Dedifferentiated amniotic fluid mesenchymal stem cell (primary cell): ENCODE data around the gene SLIT3.

Experiments
- DNase-seq: peaks from one replicate; pipeline ENCODE4 v3.0.0-alpha.2; 2016; ENCODE audit errors: extremely low spot score

Gene SLIT3

GRCh38 chr5:169300468-169301385, at the start of gene SLIT3:
Gene SLIT3 (minus strand): TSS chr5:169301139. CDS start chr5:169300709, 430 bp downstream.
- DNase-seq: peak; percentile 94

GRCh38 chr5:169350016-169350415, 49.1 kb upstream of the SLIT3 start:
- DNase-seq: peak; percentile 41

DNA sequence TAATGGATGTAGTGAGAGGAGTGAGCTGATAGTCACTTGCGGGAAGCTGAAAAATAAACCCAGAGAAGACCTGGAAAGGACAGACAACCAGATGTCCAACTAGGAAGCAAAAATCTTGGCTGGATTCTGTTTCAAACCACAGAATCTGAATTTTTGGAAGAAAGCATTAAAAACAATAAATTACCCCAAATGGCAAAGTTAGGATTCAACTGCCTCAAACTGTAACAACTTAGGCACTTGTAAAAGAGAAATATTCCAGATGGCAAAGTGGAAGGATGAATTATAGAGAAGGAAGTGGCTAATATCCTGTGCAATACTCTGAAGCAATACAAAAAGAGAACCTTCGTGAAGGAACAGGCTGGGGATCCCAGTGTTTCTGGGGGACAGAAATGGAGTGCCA, 46.8 kb upstream of the SLIT3 start:
- no peak for DNase-seq

GRCh38 chr5:169344629-169345028, 43.7 kb upstream of the SLIT3 start:
- no peak for DNase-seq

DNA sequence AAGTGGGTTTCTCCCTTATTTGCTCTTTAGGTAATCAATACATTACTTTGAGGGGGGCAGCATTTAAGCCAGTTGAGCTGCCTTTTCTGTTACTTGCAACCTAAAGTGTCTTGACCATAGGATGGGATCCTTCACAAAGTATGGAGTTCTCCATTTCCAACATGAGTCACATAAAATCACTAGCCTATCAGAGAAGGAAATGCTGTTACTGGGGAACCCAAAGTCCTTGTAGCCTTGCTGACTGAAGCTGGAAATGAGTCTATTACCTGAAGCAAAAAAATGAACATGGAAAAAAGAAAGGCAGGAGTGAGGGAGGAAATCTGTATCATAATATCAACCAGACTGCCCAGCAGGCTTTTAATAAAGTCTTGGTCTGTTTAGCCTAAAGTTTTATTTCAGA, 42.8 kb upstream of the SLIT3 start:
- DNase-seq: no peak

DNA sequence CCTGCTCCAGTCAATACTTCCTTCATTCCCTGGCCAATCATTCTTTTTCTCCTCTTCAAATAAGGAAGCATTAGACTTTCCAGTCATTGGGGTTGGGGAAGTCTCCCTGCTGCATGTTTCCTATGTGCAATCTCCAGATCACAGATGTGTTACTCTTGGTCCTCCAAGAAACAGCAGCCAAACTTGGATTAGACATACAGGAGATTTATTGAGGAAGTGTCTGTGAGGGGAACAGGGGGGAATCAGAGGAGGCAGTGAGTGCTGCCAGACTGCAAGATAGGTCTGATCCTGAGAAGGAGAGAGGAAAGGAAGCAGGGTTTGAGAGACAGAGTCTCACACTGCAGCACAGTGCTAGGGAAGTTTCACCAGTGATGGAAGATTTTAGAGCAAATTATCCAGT, 40.6 kb upstream of the SLIT3 start:
- no peak for DNase-seq

GRCh38 chr5:169339869-169340268, 38.9 kb upstream of the SLIT3 start:
- no peak for DNase-seq

GRCh38 chr5:169336242-169336641, 35.3 kb upstream of the SLIT3 start:
- no peak for DNase-seq

GRCh38 chr5:169335806-169336205, 34.9 kb upstream of the SLIT3 start:
- no peak for DNase-seq

- DNase-seq: no peak
Measured at GRCh38 chr5:169333518-169333917, 32.6 kb upstream of the SLIT3 start.

- DNase-seq: no peak
Measured at GRCh38 chr5:169331292-169331852, 30.4 kb upstream of the SLIT3 start.

GRCh38 chr5:169328401-169328800, 27.5 kb upstream of the SLIT3 start:
- no peak for DNase-seq

GRCh38 chr5:169325273-169325672, 24.3 kb upstream of the SLIT3 start:
- DNase-seq: no peak

DNA sequence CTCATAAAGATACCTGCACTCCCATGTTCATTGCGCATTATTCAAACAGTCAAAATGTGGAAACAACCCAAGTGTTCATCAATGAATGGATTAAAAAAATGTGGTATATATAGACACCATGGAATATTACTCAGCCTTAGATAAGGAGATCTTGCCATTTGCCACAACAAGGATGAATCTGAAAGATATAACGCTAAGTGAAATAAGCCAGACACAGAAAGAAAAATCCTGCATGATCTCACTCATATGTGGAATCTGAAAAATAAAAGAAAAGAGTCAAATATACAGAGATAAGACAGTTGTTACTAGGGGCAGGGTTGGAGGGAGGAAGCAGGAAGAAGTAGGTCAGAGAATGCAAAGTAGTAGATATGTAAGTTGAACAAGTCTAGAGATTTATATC, 17.6 kb upstream of the SLIT3 start:
- no peak for DNase-seq

- DNase-seq: no peak
Measured at GRCh38 chr5:169307646-169308045, 6.7 kb upstream of the SLIT3 start.

- DNase-seq: no peak
Measured at GRCh38 chr5:169305366-169305765, 4.4 kb upstream of the SLIT3 start.

DNA sequence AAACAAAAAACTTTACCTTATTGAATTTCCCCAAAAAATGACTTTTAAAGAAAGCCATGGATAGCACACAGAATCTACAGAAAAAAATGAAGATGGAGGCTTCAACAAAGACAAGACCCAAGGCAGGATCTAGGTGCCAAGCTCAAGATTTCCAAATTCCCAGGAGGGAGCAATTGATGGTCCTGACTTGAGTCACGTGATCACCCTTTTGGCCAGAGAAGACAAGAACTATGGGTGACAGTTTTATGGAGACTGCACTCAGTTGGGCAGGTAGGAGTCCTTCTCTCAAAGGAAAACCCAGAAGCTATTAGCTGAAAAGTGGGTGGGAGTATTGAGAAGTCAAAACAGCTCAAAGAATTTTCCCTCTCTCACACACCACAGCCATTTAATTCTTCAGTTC, 3.2 kb upstream of the SLIT3 start:
- DNase-seq: no peak

- DNase-seq: no peak
Measured at GRCh38 chr5:169303119-169303515, 2.2 kb upstream of the SLIT3 start.

DNA sequence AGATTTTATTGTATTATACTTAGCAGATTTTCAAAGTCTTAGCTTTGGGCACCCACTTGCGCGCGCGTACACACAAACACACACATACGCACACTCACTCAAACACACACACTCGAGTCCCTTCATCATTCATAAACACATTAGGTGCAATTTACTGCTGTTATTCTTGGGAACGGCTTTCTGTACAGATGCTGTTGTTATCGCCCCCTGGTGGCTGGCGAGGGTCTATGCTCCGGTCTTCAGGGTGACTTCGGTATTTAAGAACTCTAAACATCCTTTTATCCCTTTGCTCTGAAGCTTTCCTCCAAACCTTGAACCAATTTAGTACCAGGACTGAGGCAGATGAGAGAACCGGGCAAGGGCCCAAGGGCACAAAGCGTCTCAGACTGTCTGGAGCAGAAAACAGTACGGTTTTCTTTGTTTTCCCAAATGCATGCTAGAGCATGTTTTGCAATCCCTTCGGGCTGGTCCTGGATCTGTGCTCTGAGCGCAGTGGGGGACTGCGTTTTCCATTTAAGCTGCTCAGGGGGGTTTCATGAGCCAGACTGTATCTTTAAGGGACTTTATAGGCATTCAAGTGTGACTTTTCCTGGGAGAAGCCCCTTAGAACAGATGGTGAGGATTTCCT, 1.7 kb upstream of the SLIT3 start:
- peak; percentile 91 for DNase-seq

DNA sequence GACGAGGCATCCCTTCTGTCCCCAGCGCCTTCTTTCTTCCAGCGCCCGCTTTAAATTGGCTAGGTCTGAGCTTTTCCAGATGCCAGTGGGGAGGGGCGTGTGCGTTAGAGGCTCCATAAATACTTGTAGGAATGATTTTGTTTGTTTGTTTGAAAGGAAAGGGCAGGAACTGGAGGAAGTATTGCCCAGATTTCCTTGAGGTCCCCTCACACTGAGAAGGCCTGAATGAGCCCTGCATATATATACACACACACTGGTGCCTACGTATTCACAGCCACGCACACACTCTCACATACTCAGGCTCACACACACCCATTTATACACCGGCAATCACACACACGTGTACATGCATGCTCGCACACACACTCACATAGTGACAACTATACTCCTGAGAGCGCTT, 1.0 kb upstream of the SLIT3 start:
- no peak for DNase-seq

GRCh38 chr5:169301386-169301934, 521 bp upstream of the SLIT3 start:
- no peak for DNase-seq

DNA sequence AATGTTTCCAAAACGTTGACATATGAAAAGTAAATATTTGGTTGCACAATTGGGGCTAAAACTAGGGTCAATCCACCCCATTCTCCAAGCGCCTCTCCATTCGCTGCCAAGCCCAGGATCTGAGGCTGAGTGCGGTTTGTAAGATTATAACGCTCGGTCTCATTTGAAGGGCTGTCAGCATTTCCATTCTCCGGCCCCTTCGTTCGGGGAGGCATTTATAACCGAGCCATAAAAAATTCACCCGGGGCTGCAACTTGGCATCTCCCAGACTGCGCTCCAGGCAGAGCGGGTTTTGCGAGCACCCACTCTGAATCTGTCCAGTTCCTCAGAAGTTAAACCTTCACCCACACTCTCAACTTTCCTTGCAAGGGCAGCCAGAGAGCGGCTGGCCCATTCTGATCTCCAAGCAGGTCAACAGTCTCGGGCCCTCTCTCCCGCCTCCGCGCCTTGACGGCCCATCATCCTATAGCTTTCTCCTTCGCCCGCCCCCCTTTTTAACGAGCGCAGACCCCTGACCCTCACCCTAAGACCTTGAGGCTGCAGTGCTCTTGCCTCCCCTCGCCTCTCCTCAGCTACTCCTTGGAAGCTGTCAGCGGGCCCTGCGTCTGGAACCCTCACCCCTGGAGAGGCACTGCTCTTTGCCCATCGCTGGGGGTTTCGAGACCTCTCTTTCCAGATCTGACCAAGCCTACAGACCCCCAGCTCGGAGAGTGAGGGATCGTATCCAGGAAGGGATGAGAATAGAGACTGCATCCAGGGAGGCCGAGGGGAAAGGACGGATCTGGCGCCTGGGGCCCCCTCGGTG, 1.1 kb downstream of the SLIT3 start:
- no peak for DNase-seq
